Measurements from ENCODE around the gene NRXN3.

Gene NRXN3

DNA sequence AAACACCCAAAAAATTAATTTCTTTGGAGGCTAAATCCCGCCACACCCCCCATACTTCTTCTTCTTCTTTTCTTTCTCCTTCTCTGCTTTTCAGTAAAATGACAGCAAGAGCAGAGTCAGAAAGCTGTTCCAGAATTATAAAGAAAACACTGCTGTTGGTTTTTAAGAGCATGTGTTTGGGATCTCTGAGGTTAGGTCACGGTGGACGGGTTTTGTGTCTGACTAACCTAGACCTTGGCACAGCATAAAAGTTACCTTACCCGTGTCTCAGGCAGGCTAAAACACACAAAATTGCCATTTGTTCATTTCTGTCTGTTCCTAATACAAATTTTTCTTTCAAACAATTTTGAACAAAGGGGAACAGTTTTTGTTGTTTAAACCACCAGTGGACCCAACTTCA, 540.8 kb downstream of the NRXN3 start:
- Histone ChIP-seq H3K27me3 (ENCODE audit: control insufficient read depth, insufficient read depth, low read length) (no peaks in the 10 kb centered on the region), H3K27ac (ENCODE audit: low read depth, low read length) (no peak overlapping the region), H3K4me1 (ENCODE audit: control insufficient read depth, insufficient read depth, low read length) (no peaks in the 10 kb centered on the region), H3K36me3 (ENCODE audit: control insufficient read depth, insufficient read depth, low read length) (no peaks in the 10 kb centered on the region), H3K4me3 (ENCODE audit: low read depth, low read length) (no peak overlapping the region), H3K9me3 (ENCODE audit: control insufficient read depth, insufficient read depth, low read length) (no peaks in the 10 kb centered on the region), H3K9ac (ENCODE audit: low read depth, low read length) (no peak overlapping the region)

DNA sequence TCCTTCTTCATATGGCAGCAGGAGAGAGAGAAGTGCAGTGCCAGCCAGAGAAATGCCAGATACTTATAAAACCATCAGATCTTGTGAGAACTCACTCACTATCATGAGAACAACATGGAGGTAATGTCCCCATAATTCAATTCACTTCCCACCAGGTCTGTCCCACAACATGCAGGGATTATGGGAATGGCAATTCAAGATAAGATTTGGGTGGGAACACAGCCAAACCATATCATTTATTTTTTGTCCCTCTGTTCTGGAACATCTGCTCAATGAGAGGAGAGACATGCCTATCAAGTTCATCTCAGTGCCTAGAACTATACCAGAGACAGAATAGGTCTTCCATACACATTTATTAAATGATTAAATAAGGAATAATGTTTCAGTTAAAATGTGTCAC, 543.5 kb downstream of the NRXN3 start:
- no peaks in the 10 kb centered on the region for H3K36me3 ChIP-seq (ENCODE audit: control insufficient read depth, insufficient read depth, low read length)
- no peaks in the 10 kb centered on the region for H3K4me1 ChIP-seq (ENCODE audit: control insufficient read depth, insufficient read depth, low read length)
- no peak overlapping the region for H3K9ac ChIP-seq (ENCODE audit: low read depth, low read length)

DNA sequence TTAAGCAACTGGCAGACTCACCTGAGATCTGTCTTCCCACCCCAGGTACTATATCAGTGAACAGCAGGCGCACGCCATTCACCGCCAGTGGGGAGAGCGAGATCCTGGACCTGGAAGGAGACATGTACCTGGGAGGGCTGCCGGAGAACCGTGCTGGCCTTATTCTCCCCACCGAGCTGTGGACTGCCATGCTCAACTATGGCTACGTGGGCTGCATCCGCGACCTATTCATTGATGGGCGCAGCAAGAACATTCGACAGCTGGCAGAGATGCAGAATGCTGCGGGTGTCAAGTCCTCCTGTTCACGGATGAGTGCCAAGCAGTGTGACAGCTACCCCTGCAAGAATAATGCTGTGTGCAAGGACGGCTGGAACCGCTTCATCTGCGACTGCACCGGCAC, 544.5 kb downstream of the NRXN3 start:
- no peaks in the 10 kb centered on the region for H3K9me3 ChIP-seq (ENCODE audit: control insufficient read depth, insufficient read depth, low read length)
- H3K27me3 ChIP-seq (ENCODE audit: control insufficient read depth, insufficient read depth, low read length), result no peaks in the 10 kb centered on the region
- no peak overlapping the region for H3K27ac ChIP-seq (ENCODE audit: low read depth, low read length)
- H3K4me1 ChIP-seq (ENCODE audit: control insufficient read depth, insufficient read depth, low read length), result no peaks in the 10 kb centered on the region
- no peak overlapping the region for H3K4me3 ChIP-seq (ENCODE audit: low read depth, low read length)
- no peak overlapping the region for H3K9ac ChIP-seq (ENCODE audit: low read depth, low read length)
- H3K36me3 ChIP-seq (ENCODE audit: control insufficient read depth, insufficient read depth, low read length), result no peaks in the 10 kb centered on the region

More for the DNA sequence above, 543.5 kb downstream of the NRXN3 start:
- Histone ChIP-seq H3K27ac (ENCODE audit: low read depth, low read length) (no peak overlapping the region), H3K4me3 (ENCODE audit: low read depth, low read length) (no peak overlapping the region), H3K9me3 (ENCODE audit: control insufficient read depth, insufficient read depth, low read length) (no peaks in the 10 kb centered on the region), H3K27me3 (ENCODE audit: control insufficient read depth, insufficient read depth, low read length) (no peaks in the 10 kb centered on the region)

DNA sequence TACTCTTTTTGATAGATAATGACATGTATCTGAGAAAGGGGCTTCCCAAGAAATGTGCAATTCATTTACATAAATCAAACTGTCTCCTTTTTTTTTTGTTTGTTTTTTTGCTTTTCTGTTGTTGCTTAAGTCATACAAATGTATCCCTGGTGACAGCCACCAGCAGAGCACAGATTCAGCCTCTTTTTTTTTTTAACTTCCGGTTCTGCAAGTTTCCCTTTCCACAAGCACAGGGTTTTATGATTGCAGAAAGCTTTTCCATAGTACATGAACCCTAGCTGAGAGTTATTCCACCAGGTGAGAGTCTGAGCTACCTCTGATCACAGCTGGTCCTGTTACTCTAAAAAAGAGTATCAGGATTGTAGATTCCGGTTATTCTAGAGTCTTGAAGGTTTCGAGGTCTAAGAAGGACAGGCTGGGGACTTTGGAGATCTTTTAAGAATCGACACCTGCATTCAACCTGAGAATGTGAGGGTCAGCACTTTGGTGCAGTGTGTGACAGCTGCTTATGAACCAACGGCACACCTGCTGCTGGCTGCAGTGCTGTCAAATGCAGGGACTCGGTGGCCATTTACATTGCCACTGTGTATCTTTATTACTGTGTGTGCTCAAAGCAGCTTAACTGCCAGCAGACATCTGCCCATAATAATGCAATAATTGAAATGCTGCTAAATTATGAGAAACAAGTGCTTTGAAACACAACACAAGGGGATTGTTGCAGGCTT, 551.7 kb downstream of the NRXN3 start:
- H3K4me1 ChIP-seq (ENCODE audit: control insufficient read depth, insufficient read depth, low read length), result peaks cover 30% of the 10 kb centered on the region
- no peak overlapping the region for H3K4me3 ChIP-seq (ENCODE audit: low read depth, low read length)
- H3K36me3 ChIP-seq (ENCODE audit: control insufficient read depth, insufficient read depth, low read length), result no peaks in the 10 kb centered on the region
- no peaks in the 10 kb centered on the region for H3K27me3 ChIP-seq (ENCODE audit: control insufficient read depth, insufficient read depth, low read length)
- no peak overlapping the region for H3K9ac ChIP-seq (ENCODE audit: low read depth, low read length)
- H3K9me3 ChIP-seq (ENCODE audit: control insufficient read depth, insufficient read depth, low read length), result no peaks in the 10 kb centered on the region
- H3K27ac ChIP-seq (ENCODE audit: low read depth, low read length), result no peak overlapping the region

DNA sequence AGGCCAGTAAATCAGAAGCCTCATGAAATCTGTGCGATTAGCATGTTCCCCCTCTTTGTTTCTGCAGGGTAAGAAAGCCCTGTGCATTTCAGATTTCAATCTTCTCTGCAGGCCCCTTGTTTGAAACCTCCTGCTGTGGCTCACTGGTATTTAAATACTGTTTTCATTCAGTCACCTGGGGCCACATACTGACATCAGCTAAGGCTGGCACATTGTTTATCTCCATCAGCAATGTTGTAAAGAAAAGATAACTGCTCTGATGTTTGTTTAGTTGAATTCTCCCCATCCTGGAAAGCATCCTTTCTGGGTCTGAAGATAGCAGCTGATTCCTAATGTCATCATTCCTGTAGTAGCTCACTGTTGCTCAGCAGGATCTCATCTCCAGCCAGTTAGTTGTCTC, 554.9 kb downstream of the NRXN3 start:
- Histone ChIP-seq H3K9me3 (ENCODE audit: control insufficient read depth, insufficient read depth, low read length) (no peaks in the 10 kb centered on the region), H3K4me3 (ENCODE audit: low read depth, low read length) (no peak overlapping the region), H3K27me3 (ENCODE audit: control insufficient read depth, insufficient read depth, low read length) (no peaks in the 10 kb centered on the region), H3K4me1 (ENCODE audit: control insufficient read depth, insufficient read depth, low read length) (peaks cover 34% of the 10 kb centered on the region), H3K27ac (ENCODE audit: low read depth, low read length) (peak overlapping the region; percentile 70), H3K9ac (ENCODE audit: low read depth, low read length) (no peak overlapping the region), H3K36me3 (ENCODE audit: control insufficient read depth, insufficient read depth, low read length) (no peaks in the 10 kb centered on the region)

DNA sequence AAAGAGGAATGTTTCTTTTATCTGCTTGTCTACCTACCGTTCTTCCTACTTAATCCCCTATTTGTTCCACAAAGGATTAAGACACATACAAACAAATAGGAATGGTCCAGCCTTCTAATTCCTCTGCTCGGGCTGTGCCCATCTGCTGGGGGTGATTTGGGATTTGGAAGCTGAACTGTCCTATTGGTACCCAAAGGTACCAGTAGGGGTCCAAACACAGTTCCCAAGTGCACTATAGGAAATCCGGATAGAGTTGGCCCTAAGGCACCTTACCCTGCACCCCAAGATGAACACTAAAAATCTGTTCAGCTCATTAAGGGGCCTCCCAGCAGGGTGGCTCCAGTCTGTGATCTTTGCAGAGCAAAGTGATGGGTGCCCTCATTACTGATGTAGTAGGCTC, 566.9 kb downstream of the NRXN3 start:
- Histone ChIP-seq H3K9me3 (ENCODE audit: control insufficient read depth, insufficient read depth, low read length) (no peaks in the 10 kb centered on the region), H3K9ac (ENCODE audit: low read depth, low read length) (no peak overlapping the region), H3K4me3 (ENCODE audit: low read depth, low read length) (no peak overlapping the region)

DNA sequence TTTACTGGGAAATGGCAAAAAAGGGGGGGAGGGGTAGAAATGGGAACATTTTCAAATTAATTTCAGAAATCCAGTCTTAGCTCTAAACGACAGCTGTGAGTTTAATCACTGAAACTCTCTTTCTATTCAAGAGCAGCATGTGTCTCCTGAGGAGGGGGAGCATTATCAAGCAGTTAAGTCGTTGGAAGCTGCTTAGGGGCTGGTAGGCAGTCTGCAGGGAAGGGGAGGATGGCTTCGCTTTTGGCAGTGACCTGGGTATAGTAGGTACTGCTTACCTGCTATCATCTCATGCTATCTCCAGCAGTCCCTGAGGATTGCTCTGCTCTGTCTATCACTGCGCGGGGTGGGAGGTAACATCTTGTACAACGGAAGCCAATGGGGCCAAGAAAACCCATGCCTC, 567.4 kb downstream of the NRXN3 start:
- H3K27me3 ChIP-seq (ENCODE audit: control insufficient read depth, insufficient read depth, low read length), result no peaks in the 10 kb centered on the region
- no peak overlapping the region for H3K9ac ChIP-seq (ENCODE audit: low read depth, low read length)

More for the DNA sequence above, 566.9 kb downstream of the NRXN3 start:
- H3K36me3 ChIP-seq (ENCODE audit: control insufficient read depth, insufficient read depth, low read length), result no peaks in the 10 kb centered on the region
- peaks cover 15% of the 10 kb centered on the region for H3K4me1 ChIP-seq (ENCODE audit: control insufficient read depth, insufficient read depth, low read length)
- no peak overlapping the region for H3K27ac ChIP-seq (ENCODE audit: low read depth, low read length)
- H3K27me3 ChIP-seq (ENCODE audit: control insufficient read depth, insufficient read depth, low read length), result no peaks in the 10 kb centered on the region

DNA sequence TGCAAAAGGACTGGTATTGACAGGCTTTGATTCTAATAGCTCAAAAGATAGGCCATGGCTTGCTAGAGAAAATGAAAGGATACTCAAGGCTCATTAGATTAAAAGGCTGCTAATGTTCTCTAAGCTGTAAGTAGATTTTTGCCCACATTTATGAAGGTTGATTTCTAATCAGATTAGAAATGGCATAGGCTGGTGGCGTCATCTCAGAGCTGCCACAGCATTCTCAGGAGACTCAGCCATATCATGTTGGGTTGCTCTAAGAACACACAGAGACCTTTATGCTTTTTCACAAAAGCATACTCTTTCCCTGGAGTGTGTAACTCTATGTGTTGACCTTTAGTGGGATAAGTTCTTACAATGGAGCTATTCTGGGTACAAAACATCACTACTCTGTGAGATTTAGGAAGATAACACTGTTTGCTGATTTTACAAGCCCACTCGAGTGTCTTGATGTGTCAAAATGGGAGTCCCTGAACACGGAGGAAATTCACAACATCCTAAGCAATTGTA, 576.0 kb downstream of the NRXN3 start:
- no peaks in the 10 kb centered on the region for H3K36me3 ChIP-seq (ENCODE audit: control insufficient read depth, insufficient read depth, low read length)
- no peak overlapping the region for H3K9ac ChIP-seq (ENCODE audit: low read depth, low read length)
- H3K4me3 ChIP-seq (ENCODE audit: low read depth, low read length), result no peak overlapping the region
- H3K4me1 ChIP-seq (ENCODE audit: control insufficient read depth, insufficient read depth, low read length), result no peaks in the 10 kb centered on the region
- no peaks in the 10 kb centered on the region for H3K27me3 ChIP-seq (ENCODE audit: control insufficient read depth, insufficient read depth, low read length)
- no peak overlapping the region for H3K27ac ChIP-seq (ENCODE audit: low read depth, low read length)
- no peaks in the 10 kb centered on the region for H3K9me3 ChIP-seq (ENCODE audit: control insufficient read depth, insufficient read depth, low read length)

More for the DNA sequence above, 567.4 kb downstream of the NRXN3 start:
- Histone ChIP-seq H3K9me3 (ENCODE audit: control insufficient read depth, insufficient read depth, low read length) (no peaks in the 10 kb centered on the region), H3K4me3 (ENCODE audit: low read depth, low read length) (no peak overlapping the region), H3K27ac (ENCODE audit: low read depth, low read length) (no peak overlapping the region), H3K4me1 (ENCODE audit: control insufficient read depth, insufficient read depth, low read length) (peaks cover 10% of the 10 kb centered on the region), H3K36me3 (ENCODE audit: control insufficient read depth, insufficient read depth, low read length) (no peaks in the 10 kb centered on the region)

DNA sequence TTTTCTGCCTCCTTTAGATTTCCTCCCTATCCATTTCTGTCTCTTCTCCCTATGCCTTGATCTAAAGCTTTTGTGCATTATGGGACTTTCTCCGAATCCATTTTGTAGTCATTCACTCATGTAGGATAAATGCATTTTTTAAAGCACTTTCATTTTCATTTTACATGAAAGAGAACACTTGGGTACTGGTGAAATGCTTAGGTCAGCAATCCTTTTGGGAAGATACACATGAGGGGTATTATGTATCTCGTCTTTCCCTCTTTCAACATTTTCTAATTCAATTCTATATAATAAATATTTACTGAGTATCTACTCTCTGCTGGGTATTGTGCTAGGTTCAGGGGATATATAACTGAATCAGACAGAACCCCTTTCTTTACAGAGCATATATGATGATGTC, 577.6 kb downstream of the NRXN3 start:
- H3K4me3 ChIP-seq (ENCODE audit: low read depth, low read length), result no peak overlapping the region
- no peak overlapping the region for H3K27ac ChIP-seq (ENCODE audit: low read depth, low read length)
- H3K4me1 ChIP-seq (ENCODE audit: control insufficient read depth, insufficient read depth, low read length), result no peaks in the 10 kb centered on the region
- H3K9ac ChIP-seq (ENCODE audit: low read depth, low read length), result no peak overlapping the region
- H3K9me3 ChIP-seq (ENCODE audit: control insufficient read depth, insufficient read depth, low read length), result no peaks in the 10 kb centered on the region
- no peaks in the 10 kb centered on the region for H3K27me3 ChIP-seq (ENCODE audit: control insufficient read depth, insufficient read depth, low read length)
- no peaks in the 10 kb centered on the region for H3K36me3 ChIP-seq (ENCODE audit: control insufficient read depth, insufficient read depth, low read length)

DNA sequence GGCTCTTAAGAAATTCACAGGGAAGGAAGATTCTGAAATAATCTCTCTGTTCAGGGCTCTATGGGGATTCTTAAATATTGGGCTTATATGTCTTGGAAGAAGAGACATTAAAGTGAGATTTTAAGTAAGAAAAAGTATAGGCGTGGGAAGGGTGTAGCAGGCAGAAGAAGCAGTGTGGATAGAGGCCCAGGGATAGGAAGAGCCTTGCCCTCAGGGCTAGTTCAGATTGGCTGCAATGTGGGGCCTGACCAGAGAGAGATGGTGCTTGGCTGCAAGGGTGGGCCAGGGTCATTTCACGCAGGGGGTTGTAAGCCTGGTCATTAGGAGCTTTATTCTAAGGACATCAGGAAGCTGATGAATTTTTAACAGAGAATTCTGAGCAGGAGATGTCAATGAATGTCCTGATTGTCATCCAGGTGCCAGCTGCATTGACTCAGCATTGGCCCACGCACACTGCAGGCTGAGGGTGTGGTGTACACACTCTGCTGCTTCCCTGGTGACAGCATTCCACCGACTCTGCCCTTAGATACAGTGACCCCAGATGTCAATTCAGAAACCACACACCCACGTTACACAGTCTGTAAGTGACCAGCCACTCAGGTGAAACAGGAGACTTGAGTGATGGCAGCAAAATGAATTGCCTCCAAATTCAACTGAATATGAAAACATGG, 582.5 kb downstream of the NRXN3 start:
- H3K27me3 ChIP-seq (ENCODE audit: control insufficient read depth, insufficient read depth, low read length), result no peaks in the 10 kb centered on the region
- no peaks in the 10 kb centered on the region for H3K36me3 ChIP-seq (ENCODE audit: control insufficient read depth, insufficient read depth, low read length)
- H3K4me1 ChIP-seq (ENCODE audit: control insufficient read depth, insufficient read depth, low read length), result peaks cover 12% of the 10 kb centered on the region; the same call in 1 of the 2 replicates
- H3K4me3 ChIP-seq (ENCODE audit: low read depth, low read length), result no peak overlapping the region
- H3K9me3 ChIP-seq (ENCODE audit: control insufficient read depth, insufficient read depth, low read length), result no peaks in the 10 kb centered on the region
- no peak overlapping the region for H3K27ac ChIP-seq (ENCODE audit: low read depth, low read length)
- no peak overlapping the region for H3K9ac ChIP-seq (ENCODE audit: low read depth, low read length)

DNA sequence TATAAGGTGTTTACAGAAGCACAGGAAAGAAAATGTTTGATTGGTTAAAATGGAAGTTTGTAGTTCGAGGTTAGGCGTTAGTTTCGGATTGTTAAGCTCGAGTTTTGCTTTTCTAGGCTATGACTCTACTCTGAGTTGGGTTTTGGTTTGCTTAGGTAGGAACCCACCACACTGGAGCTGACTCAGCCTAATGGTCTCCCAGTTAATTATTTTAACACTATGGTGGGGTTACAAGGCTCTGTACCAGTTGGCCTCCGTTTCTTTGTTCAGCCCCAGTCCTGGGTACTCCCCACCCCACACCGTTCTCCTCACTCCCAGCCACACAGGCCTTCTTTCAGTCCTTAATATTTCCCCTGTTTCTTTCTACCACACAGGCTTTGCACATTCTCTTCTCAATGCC, 583.9 kb downstream of the NRXN3 start:
- H3K9ac ChIP-seq (ENCODE audit: low read depth, low read length), result no peak overlapping the region
- no peaks in the 10 kb centered on the region for H3K9me3 ChIP-seq (ENCODE audit: control insufficient read depth, insufficient read depth, low read length)
- no peak overlapping the region for H3K27ac ChIP-seq (ENCODE audit: low read depth, low read length)
- no peaks in the 10 kb centered on the region for H3K36me3 ChIP-seq (ENCODE audit: control insufficient read depth, insufficient read depth, low read length)
- H3K4me1 ChIP-seq (ENCODE audit: control insufficient read depth, insufficient read depth, low read length), result peaks cover 12% of the 10 kb centered on the region; the same call in 1 of the 2 replicates
- H3K4me3 ChIP-seq (ENCODE audit: low read depth, low read length), result no peak overlapping the region
- H3K27me3 ChIP-seq (ENCODE audit: control insufficient read depth, insufficient read depth, low read length), result no peaks in the 10 kb centered on the region

Measured in HUES48 (cell line).